GM23338 (cell line): ENCODE data around the gene DGCR6L. TPM values are rescaled to one million over a fixed set of nuclear protein-coding genes. Genes with fewer than 3 reads are reported as not detected.

Source experiments
- ATAC-seq: fragments of 200-7000 bp; cut with Tn5 transposase; 3 replicates; pipeline ENCODE4 v1.9.1; 2020
- DNase-seq: peaks from one replicate; pipeline ENCODE4 v3.0.0-alpha.2; 2015; ENCODE audit warnings: low spot score
- H2AFZ ChIP-seq: fragments of 200-600 bp; sonication (generic); 2 replicates; pipeline ENCODE4 v1.8.0; 2016; ENCODE audit warnings: antibody characterized with exemption, mild to moderate bottlenecking, moderate library complexity
- H3F3A ChIP-seq: fragments of 200-600 bp; sonication (generic); replicated peaks from 2 replicates; pipeline ENCODE4 v1.8.0; 2017; ENCODE audit warnings: antibody characterized with exemption, mixed run types, low read depth
- H3K27ac ChIP-seq: fragments of 200-600 bp; sonication (generic); 2 replicates; pipeline ENCODE4 v1.6.1; 2016; ENCODE audit warnings: low read depth
- H3K27me3 ChIP-seq: fragments of 200-600 bp; sonication (generic); 2 replicates; pipeline ENCODE4 v1.8.0; 2016; ENCODE audit warnings: mild to moderate bottlenecking, mixed run types, moderate library complexity; ENCODE audit not compliant: insufficient read depth
- H3K36me3 ChIP-seq: fragments of 200-600 bp; sonication (generic); 2 replicates; pipeline ENCODE4 v1.8.0; 2016; ENCODE audit warnings: mild to moderate bottlenecking; ENCODE audit not compliant: insufficient read depth
- H3K4me1 ChIP-seq: fragments of 200-600 bp; sonication (generic); 2 replicates; pipeline ENCODE4 v1.8.0; 2016; ENCODE audit warnings: mild to moderate bottlenecking, moderate library complexity; ENCODE audit not compliant: insufficient read depth
- H3K4me2 ChIP-seq: fragments of 200-600 bp; sonication (generic); 2 replicates; pipeline ENCODE4 v1.7.1; 2017; ENCODE audit warnings: mixed run types
- H3K4me3 ChIP-seq: fragments of 200-600 bp; sonication (generic); 2 replicates; pipeline ENCODE4 v1.6.1; 2016; ENCODE audit warnings: mixed run types
- H3K79me2 ChIP-seq: fragments of 200-600 bp; sonication (generic); replicated peaks from 2 replicates; pipeline ENCODE4 v1.8.0; 2017; ENCODE audit warnings: mild to moderate bottlenecking; ENCODE audit not compliant: insufficient read depth
- H3K9me2 ChIP-seq: fragments of 200-600 bp; sonication (generic); 2 replicates; pipeline ENCODE4 v1.8.0; 2017; ENCODE audit not compliant: insufficient read depth
- H4K20me1 ChIP-seq: fragments of 200-600 bp; sonication (generic); replicated peaks from 2 replicates; pipeline ENCODE4 v1.8.0; 2017; ENCODE audit warnings: mild to moderate bottlenecking; ENCODE audit not compliant: insufficient read depth
- H3K27ac Mint-ChIP-seq: 2 replicates; pipeline ENCODE4 v1.8.0; 2020; ENCODE audit warnings: inconsistent platforms, mild to moderate bottlenecking, moderate library complexity, mixed read lengths
- H3K27me3 Mint-ChIP-seq: 3 replicates; pipeline ENCODE4 v1.8.0; 2022; ENCODE audit warnings: low read depth, mild to moderate bottlenecking, moderate library complexity, mixed read lengths, inconsistent platforms; ENCODE audit not compliant: insufficient read depth, poor library complexity
- H3K36me3 Mint-ChIP-seq: 3 replicates; pipeline ENCODE4 v1.8.0; 2021; ENCODE audit warnings: low read depth, mild to moderate bottlenecking, inconsistent platforms, moderate library complexity, mixed read lengths
- H3K4me1 Mint-ChIP-seq: 3 replicates; pipeline ENCODE4 v1.8.0; 2020; ENCODE audit warnings: mild to moderate bottlenecking, inconsistent platforms, mixed read lengths
- H3K4me3 Mint-ChIP-seq: 3 replicates; pipeline ENCODE4 v1.8.0; 2021; ENCODE audit warnings: moderate library complexity, mild to moderate bottlenecking, inconsistent platforms, mixed read lengths
- H3K9me3 Mint-ChIP-seq: 3 replicates; pipeline ENCODE4 v1.8.0; 2020; ENCODE audit warnings: moderate library complexity, mild to moderate bottlenecking, inconsistent platforms, mixed read lengths
- CREB1 ChIP-seq: fragments of 250-450 bp; sonication (Bioruptor Pico); IDR thresholded peaks from 2 replicates; pipeline ENCODE4 v1.5.0; 2020; ENCODE audit warnings: low read depth, mild to moderate bottlenecking, moderate library complexity
- EZH2 ChIP-seq: fragments of 200-600 bp; sonication (generic); IDR thresholded peaks from one replicate; pipeline ENCODE4 v1.8.0; 2017; ENCODE audit warnings: antibody characterized with exemption, mild to moderate bottlenecking, low read depth; ENCODE audit not compliant: unreplicated experiment
- EZH2phosphoT487 ChIP-seq: fragments of 200-600 bp; sonication (generic); IDR thresholded peaks from one replicate; pipeline ENCODE4 v1.8.1; 2018; ENCODE audit warnings: antibody characterized with exemption; ENCODE audit not compliant: unreplicated experiment
- JUNB ChIP-seq: IDR thresholded peaks from one replicate; pipeline ENCODE4 v1.6.1; 2016; ENCODE audit warnings: antibody characterized with exemption; ENCODE audit not compliant: unreplicated experiment
- NANOG ChIP-seq: IDR thresholded peaks from 2 replicates; pipeline ENCODE4 v1.6.1; 2016; ENCODE audit warnings: antibody characterized with exemption, borderline replicate concordance
- POLR2AphosphoS5 ChIP-seq: IDR thresholded peaks from 2 replicates; pipeline ENCODE4 v1.6.1; 2016; ENCODE audit warnings: antibody characterized with exemption, low read depth
- STAT1 ChIP-seq: IDR thresholded peaks from one replicate; pipeline ENCODE4 v1.6.1; 2016; ENCODE audit warnings: antibody characterized with exemption; ENCODE audit not compliant: unreplicated experiment
- ZNF114 ChIP-seq: fragments of 250-450 bp; sonication (Bioruptor Pico); IDR thresholded peaks from 2 replicates; pipeline ENCODE4 v1.5.0; 2020; ENCODE audit warnings: mild to moderate bottlenecking, moderate library complexity
- ZNF331 ChIP-seq: fragments of 250-450 bp; sonication (Bioruptor Pico); IDR thresholded peaks from 2 replicates; pipeline ENCODE4 v1.5.0; 2020; ENCODE audit warnings: low read depth, mild to moderate bottlenecking, moderate library complexity
- polyA plus RNA-seq: library from polyadenylated mRNA; unstranded; fragments of >200 nt; fragmentation: Nextera tagmentation; extraction: Ambion mirVana; gene quantifications from 2 replicates; pipeline ENCODE4 v1.2.1, GENCODE V29; 2016
- total RNA-seq: library from RNA; depleted of rRNA; stranded (reverse); fragments of >200 nt; shearing (Covaris generic); gene quantifications from 2 replicates; pipeline ENCODE4 v1.2.3, GENCODE V29; 2014
- TF ChIP-seq, protein P1 (sequence below): IDR thresholded peaks from one replicate; pipeline ENCODE4 v1.6.1; 2018; ENCODE audit warnings: antibody characterized with exemption; ENCODE audit not compliant: unreplicated experiment
- TF ChIP-seq, protein P2 (sequence below): IDR thresholded peaks from 2 replicates; pipeline ENCODE4 v1.6.1; 2016; ENCODE audit warnings: antibody characterized with exemption
- TF ChIP-seq, protein P3 (sequence below): fragments of 250-450 bp; sonication (Bioruptor Pico); IDR thresholded peaks from 2 replicates; pipeline ENCODE4 v1.5.0; 2020; ENCODE audit warnings: mild to moderate bottlenecking, moderate library complexity

The DGCR6L gene
- total and polyA plus RNA-seq, 2 experiments from 2014 or later, result 66.3 to 85.9 TPM

DNA sequence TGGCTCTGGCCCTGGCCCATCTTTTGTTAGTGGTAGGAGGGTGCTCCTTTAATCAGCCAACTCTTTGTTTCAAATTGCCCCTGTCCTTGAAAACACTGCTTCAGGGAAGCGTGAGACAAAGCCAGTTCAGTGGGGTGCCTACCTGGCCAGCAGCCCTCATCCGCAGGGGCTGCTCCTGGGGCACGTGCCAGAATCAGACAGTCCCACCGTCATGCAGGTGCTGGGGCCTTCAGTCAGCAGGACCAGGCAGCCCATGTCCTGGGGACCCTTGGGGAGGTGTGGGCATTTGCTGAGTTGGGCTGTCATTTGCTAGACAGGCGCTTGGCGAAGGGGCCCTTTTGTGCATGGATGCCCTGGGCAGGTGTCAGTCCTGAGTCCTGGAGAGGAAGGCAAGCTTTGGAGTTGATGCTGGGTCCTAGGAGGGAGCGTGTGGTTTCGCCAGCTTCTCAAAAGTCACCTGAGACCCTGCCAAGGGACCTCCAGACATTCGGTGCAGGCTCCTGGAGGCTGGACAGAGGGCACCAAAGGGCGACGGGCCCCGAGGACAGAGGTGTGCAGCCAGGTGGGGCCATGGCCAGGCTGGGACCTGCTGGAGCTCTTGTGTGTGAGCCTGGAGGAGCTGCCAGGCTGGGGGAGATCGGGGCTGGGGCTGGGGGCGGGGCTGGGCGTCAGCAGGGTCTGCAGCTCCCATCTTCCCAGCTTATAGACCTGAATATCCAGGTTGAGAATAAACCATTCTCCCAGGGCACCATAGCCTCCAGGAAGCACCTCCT lies 36.8 kb downstream of the DGCR6L start (continued):
- TF ChIP-seq, protein P1, sequence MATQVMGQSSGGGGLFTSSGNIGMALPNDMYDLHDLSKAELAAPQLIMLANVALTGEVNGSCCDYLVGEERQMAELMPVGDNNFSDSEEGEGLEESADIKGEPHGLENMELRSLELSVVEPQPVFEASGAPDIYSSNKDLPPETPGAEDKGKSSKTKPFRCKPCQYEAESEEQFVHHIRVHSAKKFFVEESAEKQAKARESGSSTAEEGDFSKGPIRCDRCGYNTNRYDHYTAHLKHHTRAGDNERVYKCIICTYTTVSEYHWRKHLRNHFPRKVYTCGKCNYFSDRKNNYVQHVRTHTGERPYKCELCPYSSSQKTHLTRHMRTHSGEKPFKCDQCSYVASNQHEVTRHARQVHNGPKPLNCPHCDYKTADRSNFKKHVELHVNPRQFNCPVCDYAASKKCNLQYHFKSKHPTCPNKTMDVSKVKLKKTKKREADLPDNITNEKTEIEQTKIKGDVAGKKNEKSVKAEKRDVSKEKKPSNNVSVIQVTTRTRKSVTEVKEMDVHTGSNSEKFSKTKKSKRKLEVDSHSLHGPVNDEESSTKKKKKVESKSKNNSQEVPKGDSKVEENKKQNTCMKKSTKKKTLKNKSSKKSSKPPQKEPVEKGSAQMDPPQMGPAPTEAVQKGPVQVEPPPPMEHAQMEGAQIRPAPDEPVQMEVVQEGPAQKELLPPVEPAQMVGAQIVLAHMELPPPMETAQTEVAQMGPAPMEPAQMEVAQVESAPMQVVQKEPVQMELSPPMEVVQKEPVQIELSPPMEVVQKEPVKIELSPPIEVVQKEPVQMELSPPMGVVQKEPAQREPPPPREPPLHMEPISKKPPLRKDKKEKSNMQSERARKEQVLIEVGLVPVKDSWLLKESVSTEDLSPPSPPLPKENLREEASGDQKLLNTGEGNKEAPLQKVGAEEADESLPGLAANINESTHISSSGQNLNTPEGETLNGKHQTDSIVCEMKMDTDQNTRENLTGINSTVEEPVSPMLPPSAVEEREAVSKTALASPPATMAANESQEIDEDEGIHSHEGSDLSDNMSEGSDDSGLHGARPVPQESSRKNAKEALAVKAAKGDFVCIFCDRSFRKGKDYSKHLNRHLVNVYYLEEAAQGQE, result no peak
- TF ChIP-seq EZH2phosphoT487, result no peak
- TF ChIP-seq CREB1 (CRISPR knock-in tag), result no peak
- TF ChIP-seq ZNF331 (CRISPR knock-in tag), result no peak
- TF ChIP-seq ZNF114 (CRISPR knock-in tag), result no peak
- TF ChIP-seq, protein P2, sequence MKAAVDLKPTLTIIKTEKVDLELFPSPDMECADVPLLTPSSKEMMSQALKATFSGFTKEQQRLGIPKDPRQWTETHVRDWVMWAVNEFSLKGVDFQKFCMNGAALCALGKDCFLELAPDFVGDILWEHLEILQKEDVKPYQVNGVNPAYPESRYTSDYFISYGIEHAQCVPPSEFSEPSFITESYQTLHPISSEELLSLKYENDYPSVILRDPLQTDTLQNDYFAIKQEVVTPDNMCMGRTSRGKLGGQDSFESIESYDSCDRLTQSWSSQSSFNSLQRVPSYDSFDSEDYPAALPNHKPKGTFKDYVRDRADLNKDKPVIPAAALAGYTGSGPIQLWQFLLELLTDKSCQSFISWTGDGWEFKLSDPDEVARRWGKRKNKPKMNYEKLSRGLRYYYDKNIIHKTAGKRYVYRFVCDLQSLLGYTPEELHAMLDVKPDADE, result no peak
- no peak for TF ChIP-seq NANOG

DNA sequence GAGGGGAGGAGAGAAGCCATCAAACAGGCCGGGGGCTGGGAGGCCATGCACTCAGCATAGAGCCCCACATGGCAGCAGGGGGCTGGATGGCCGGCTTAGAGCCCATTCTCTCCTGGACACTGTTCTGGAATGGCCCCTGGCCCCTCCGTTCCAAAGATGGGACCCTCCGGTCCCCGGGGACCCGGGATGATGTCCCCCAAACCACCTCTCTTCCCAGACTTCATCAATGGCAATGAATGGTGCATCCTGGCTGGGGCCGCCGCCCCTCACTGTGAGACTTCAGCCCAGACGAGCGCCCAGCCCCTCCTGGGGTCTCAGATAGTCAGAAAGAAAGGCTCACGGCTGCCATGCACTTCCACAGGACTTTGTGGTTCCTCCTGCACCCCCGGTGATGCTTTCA lies 38.0 kb downstream of the DGCR6L start:
- Histone ChIP-seq H3F3A (no peaks in the 10 kb centered on the region), H3K4me1 (no peaks in the 10 kb centered on the region), H3K9me2 (no peaks in the 10 kb centered on the region), H3K4me2 (no peak overlapping the region), H3K79me2 (no peaks in the 10 kb centered on the region), H2AFZ (no peak overlapping the region), H3K4me3 (no peak overlapping the region), H4K20me1 (no peaks in the 10 kb centered on the region), H3K27me3 (no peaks in the 10 kb centered on the region), H3K36me3 (no peaks in the 10 kb centered on the region), H3K27ac (no peak overlapping the region)
- H3K9me3 Mint-ChIP-seq, result no peaks in the 10 kb centered on the region
- DNase-seq (no peak), ATAC-seq (no peak)
- H3K4me3 Mint-ChIP-seq, result no peak overlapping the region
- H3K27ac Mint-ChIP-seq, result no peak overlapping the region
- H3K4me1 Mint-ChIP-seq, result peaks cover 3% of the 10 kb centered on the region
- H3K36me3 Mint-ChIP-seq, result no peaks in the 10 kb centered on the region
- peaks cover 2% of the 10 kb centered on the region for H3K27me3 Mint-ChIP-seq
- no peak for TF ChIP-seq NANOG
- TF ChIP-seq EZH2phosphoT487, result no peak
- TF ChIP-seq CREB1 (CRISPR knock-in tag), result no peak
- TF ChIP-seq ZNF114 (CRISPR knock-in tag), result no peak
- TF ChIP-seq STAT1, result no peak
- TF ChIP-seq, protein P2, result no peak
- TF ChIP-seq POLR2AphosphoS5, result no peak
- no peak for TF ChIP-seq JUNB
- TF ChIP-seq EZH2, result no peak
- TF ChIP-seq, protein P3, sequence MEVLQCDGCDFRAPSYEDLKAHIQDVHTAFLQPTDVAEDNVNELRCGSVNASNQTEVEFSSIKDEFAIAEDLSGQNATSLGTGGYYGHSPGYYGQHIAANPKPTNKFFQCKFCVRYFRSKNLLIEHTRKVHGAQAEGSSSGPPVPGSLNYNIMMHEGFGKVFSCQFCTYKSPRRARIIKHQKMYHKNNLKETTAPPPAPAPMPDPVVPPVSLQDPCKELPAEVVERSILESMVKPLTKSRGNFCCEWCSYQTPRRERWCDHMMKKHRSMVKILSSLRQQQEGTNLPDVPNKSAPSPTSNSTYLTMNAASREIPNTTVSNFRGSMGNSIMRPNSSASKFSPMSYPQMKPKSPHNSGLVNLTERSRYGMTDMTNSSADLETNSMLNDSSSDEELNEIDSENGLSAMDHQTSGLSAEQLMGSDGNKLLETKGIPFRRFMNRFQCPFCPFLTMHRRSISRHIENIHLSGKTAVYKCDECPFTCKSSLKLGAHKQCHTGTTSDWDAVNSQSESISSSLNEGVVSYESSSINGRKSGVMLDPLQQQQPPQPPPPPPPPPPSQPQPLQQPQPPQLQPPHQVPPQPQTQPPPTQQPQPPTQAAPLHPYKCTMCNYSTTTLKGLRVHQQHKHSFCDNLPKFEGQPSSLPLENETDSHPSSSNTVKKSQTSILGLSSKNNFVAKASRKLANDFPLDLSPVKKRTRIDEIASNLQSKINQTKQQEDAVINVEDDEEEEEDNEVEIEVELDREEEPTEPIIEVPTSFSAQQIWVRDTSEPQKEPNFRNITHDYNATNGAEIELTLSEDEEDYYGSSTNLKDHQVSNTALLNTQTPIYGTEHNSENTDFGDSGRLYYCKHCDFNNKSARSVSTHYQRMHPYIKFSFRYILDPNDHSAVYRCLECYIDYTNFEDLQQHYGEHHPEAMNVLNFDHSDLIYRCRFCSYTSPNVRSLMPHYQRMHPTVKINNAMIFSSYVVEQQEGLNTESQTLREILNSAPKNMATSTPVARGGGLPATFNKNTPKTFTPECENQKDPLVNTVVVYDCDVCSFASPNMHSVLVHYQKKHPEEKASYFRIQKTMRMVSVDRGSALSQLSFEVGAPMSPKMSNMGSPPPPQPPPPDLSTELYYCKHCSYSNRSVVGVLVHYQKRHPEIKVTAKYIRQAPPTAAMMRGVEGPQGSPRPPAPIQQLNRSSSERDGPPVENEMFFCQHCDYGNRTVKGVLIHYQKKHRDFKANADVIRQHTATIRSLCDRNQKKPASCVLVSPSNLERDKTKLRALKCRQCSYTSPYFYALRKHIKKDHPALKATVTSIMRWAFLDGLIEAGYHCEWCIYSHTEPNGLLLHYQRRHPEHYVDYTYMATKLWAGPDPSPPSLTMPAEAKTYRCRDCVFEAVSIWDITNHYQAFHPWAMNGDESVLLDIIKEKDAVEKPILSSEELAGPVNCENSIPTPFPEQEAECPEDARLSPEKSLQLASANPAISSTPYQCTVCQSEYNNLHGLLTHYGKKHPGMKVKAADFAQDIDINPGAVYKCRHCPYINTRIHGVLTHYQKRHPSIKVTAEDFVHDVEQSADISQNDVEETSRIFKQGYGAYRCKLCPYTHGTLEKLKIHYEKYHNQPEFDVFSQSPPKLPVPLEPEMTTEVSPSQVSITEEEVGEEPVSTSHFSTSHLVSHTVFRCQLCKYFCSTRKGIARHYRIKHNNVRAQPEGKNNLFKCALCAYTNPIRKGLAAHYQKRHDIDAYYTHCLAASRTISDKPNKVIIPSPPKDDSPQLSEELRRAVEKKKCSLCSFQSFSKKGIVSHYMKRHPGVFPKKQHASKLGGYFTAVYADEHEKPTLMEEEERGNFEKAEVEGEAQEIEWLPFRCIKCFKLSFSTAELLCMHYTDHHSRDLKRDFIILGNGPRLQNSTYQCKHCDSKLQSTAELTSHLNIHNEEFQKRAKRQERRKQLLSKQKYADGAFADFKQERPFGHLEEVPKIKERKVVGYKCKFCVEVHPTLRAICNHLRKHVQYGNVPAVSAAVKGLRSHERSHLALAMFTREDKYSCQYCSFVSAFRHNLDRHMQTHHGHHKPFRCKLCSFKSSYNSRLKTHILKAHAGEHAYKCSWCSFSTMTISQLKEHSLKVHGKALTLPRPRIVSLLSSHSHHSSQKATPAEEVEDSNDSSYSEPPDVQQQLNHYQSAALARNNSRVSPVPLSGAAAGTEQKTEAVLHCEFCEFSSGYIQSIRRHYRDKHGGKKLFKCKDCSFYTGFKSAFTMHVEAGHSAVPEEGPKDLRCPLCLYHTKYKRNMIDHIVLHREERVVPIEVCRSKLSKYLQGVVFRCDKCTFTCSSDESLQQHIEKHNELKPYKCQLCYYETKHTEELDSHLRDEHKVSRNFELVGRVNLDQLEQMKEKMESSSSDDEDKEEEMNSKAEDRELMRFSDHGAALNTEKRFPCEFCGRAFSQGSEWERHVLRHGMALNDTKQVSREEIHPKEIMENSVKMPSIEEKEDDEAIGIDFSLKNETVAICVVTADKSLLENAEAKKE (CRISPR knock-in tag), result no peak
